H9 (cell line): ENCODE results near the gene GSG1L2. TPM values are rescaled to one million over a fixed set of nuclear protein-coding genes. Genes with fewer than 3 reads are reported as not detected.

Source experiments
- DNase-seq: peaks from one replicate; pipeline ENCODE4 v3.0.0-alpha.2; 2017
- H2AFZ ChIP-seq: one replicate; pipeline ENCODE4 v1.6.1; 2013; ENCODE audit warnings: mild to moderate bottlenecking, low read length, control low read depth, moderate library complexity
- H2AK5ac ChIP-seq: 2 replicates; pipeline ENCODE4 v1.6.1; 2013; ENCODE audit warnings: low read length, control low read depth, mixed read lengths; ENCODE audit not compliant: insufficient read length
- H2BK120ac ChIP-seq: one replicate; pipeline ENCODE4 v1.6.1; 2013; ENCODE audit warnings: low read depth, mild to moderate bottlenecking, low read length, control low read depth, inconsistent platforms; ENCODE audit not compliant: poor library complexity, severe bottlenecking
- H2BK12ac ChIP-seq: 2 replicates; pipeline ENCODE4 v1.6.1; 2013; ENCODE audit warnings: low read length, control low read depth, mixed read lengths, low read depth; ENCODE audit not compliant: insufficient read length
- H2BK15ac ChIP-seq: 2 replicates; pipeline ENCODE4 v1.6.1; 2013; ENCODE audit warnings: low read depth, low read length, control low read depth
- H2BK20ac ChIP-seq: one replicate; pipeline ENCODE4 v1.6.1; 2013; ENCODE audit warnings: low read depth, mild to moderate bottlenecking, low read length, control low read depth, inconsistent platforms; ENCODE audit not compliant: poor library complexity, severe bottlenecking
- H2BK5ac ChIP-seq: 2 replicates; pipeline ENCODE4 v1.6.1; 2013; ENCODE audit warnings: low read length, control low read depth, mixed read lengths; ENCODE audit not compliant: insufficient read length
- H3K14ac ChIP-seq: 2 replicates; pipeline ENCODE4 v1.6.1; 2013; ENCODE audit warnings: low read length, control low read depth; ENCODE audit not compliant: insufficient read depth
- H3K18ac ChIP-seq: 2 replicates; pipeline ENCODE4 v1.6.1; 2013; ENCODE audit warnings: low read depth, mild to moderate bottlenecking, mixed read lengths, low read length, control low read depth; ENCODE audit not compliant: insufficient read length
- H3K23ac ChIP-seq: 2 replicates; pipeline ENCODE4 v1.6.1; 2013; ENCODE audit warnings: low read length, control low read depth, mixed read lengths, low read depth; ENCODE audit not compliant: insufficient read length
- H3K23me2 ChIP-seq: 2 replicates; pipeline ENCODE4 v1.6.1; 2013; ENCODE audit warnings: low read depth, mild to moderate bottlenecking, mixed read lengths, low read length, control low read depth; ENCODE audit not compliant: insufficient read length, poor library complexity, severe bottlenecking
- H3K27ac ChIP-seq: 2 replicates; pipeline ENCODE4 v1.5.1; 2013; ENCODE audit warnings: low read length, control low read depth, mixed read lengths, low read depth; ENCODE audit not compliant: insufficient read length
- H3K27me3 ChIP-seq: 2 replicates; pipeline ENCODE4 v1.6.1; 2013; ENCODE audit warnings: low read length, control low read depth, inconsistent platforms; ENCODE audit not compliant: insufficient read depth
- H3K4ac ChIP-seq: 2 replicates; pipeline ENCODE4 v1.6.1; 2013; ENCODE audit warnings: low read depth, mild to moderate bottlenecking, control low read depth, inconsistent platforms, low read length, moderate library complexity
- H3K4me1 ChIP-seq: 2 replicates; pipeline ENCODE4 v1.6.1; 2013; ENCODE audit warnings: low read length, control low read depth, inconsistent platforms; ENCODE audit not compliant: insufficient read depth
- H3K4me2 ChIP-seq: 2 replicates; pipeline ENCODE4 v1.6.1; 2013; ENCODE audit warnings: low read length, control low read depth, mixed read lengths; ENCODE audit not compliant: insufficient read length, insufficient read depth
- H3K56ac ChIP-seq: 2 replicates; pipeline ENCODE4 v1.6.1; 2013; ENCODE audit warnings: low read depth, mild to moderate bottlenecking, mixed read lengths, low read length, control low read depth; ENCODE audit not compliant: insufficient read length
- H3K79me1 ChIP-seq: 2 replicates; pipeline ENCODE4 v1.6.1; 2013; ENCODE audit warnings: low read depth, mild to moderate bottlenecking, moderate library complexity, low read length, control low read depth, inconsistent platforms; ENCODE audit not compliant: insufficient read depth, poor library complexity, severe bottlenecking
- H3K79me2 ChIP-seq: 2 replicates; pipeline ENCODE4 v1.6.1; 2013; ENCODE audit warnings: low read length, control low read depth, inconsistent platforms; ENCODE audit not compliant: insufficient read depth
- H3K9ac ChIP-seq: 2 replicates; pipeline ENCODE4 v1.6.1; 2013; ENCODE audit warnings: low read length, control low read depth, mixed read lengths; ENCODE audit not compliant: insufficient read length; ENCODE audit errors: extremely low read depth
- H3K9me3 ChIP-seq: one replicate; pipeline ENCODE4 v1.6.1; 2013; ENCODE audit warnings: low read depth, low read length, inconsistent platforms; ENCODE audit not compliant: control insufficient read depth
- H3T11ph ChIP-seq: one replicate; pipeline ENCODE4 v1.6.1; 2013; ENCODE audit warnings: mild to moderate bottlenecking, low read length, control low read depth, inconsistent platforms
- H4K20me1 ChIP-seq: one replicate; pipeline ENCODE4 v1.6.1; 2013; ENCODE audit not compliant: control insufficient read depth, insufficient read length, insufficient read depth
- H4K5ac ChIP-seq: 2 replicates; pipeline ENCODE4 v1.6.1; 2013; ENCODE audit warnings: low read depth, mild to moderate bottlenecking, mixed read lengths, low read length, control low read depth; ENCODE audit not compliant: insufficient read length
- H4K8ac ChIP-seq: replicated peaks from 2 replicates; pipeline ENCODE4 v1.6.1; 2013; ENCODE audit warnings: low read length, control low read depth, mixed read lengths, low read depth; ENCODE audit not compliant: insufficient read length
- H4K91ac ChIP-seq: 2 replicates; pipeline ENCODE4 v1.6.1; 2013; ENCODE audit warnings: low read depth, mild to moderate bottlenecking, moderate library complexity, mixed read lengths, low read length, control low read depth; ENCODE audit not compliant: insufficient read length
- H3K27ac Mint-ChIP-seq, 3 experiments: 2 replicates in 2 of 3; 3 replicates in 1 of 3; pipeline ENCODE4 v1.8.0; 2020 to 2021; ENCODE audit warnings: mixed read lengths in 3 of 3, mild to moderate bottlenecking in 1 of 3, moderate library complexity in 1 of 3
- H3K27me3 Mint-ChIP-seq: 2 replicates; pipeline ENCODE4 v1.8.0; 2021; ENCODE audit warnings: low read depth, mild to moderate bottlenecking, moderate library complexity, mixed read lengths
- H3K36me3 Mint-ChIP-seq, 3 experiments: 2 replicates in 2 of 3; 3 replicates in 1 of 3; pipeline ENCODE4 v1.8.0; 2020 to 2021; ENCODE audit warnings: low read depth in 3 of 3, mixed read lengths in 3 of 3; ENCODE audit not compliant: insufficient read depth in 1 of 3
- H3K4me1 Mint-ChIP-seq, 2 experiments: 2 replicates each; pipeline ENCODE4 v1.8.0; 2020; ENCODE audit warnings: mixed read lengths in 2 of 2
- H3K4me3 Mint-ChIP-seq, 2 experiments: 2 replicates in 1 of 2; 3 replicates in 1 of 2; pipeline ENCODE4 v1.8.0; 2020 to 2021; ENCODE audit warnings: mild to moderate bottlenecking in 2 of 2, mixed read lengths in 2 of 2, moderate library complexity in 1 of 2
- H3K9me3 Mint-ChIP-seq, 2 experiments: 2 replicates in 1 of 2; 3 replicates in 1 of 2; pipeline ENCODE4 v1.8.0; 2020; ENCODE audit warnings: mild to moderate bottlenecking in 2 of 2, mixed read lengths in 2 of 2, moderate library complexity in 1 of 2
- CTCF ChIP-seq: fragments of 200-600 bp; sonication (generic); conservative IDR thresholded peaks from 3 replicates; pipeline ENCODE4 v1.8.0; 2021; ENCODE audit warnings: antibody characterized with exemption, mild to moderate bottlenecking
- WGBS: extraction: QIAGEN DNeasy Blood & Tissue Kit; methylation state at CpG from one replicate; pipeline ENCODE4 v1.1.7; 2013; ENCODE audit warnings: missing lambda C conversion rate, low lambda C conversion rate, mixed read lengths; ENCODE audit not compliant: insufficient read length; ENCODE audit errors: extremely low coverage; 5-methylcytosine and 5-hydroxymethylcytosine counted together
- total RNA-seq: library from RNA; stranded (reverse); gene quantifications from 2 replicates; pipeline ENCODE4 v1.2.1, GENCODE V29; 2021

GSG1L2 gene
- total RNA-seq, 1 experiment from 2014 or later = not detected

GRCh38 chr17:9780552-9780951 lies 41.3 kb downstream of the GSG1L2 start:
- H3K36me3 Mint-ChIP-seq = 0 out of 7 replicates have a peak, but pooled peaks cover 0 to 3% (median 0%) of the 10 kb centered on the region in 3 experiments
- Histone ChIP-seq H3K14ac (no peak overlapping the region), H3K4me1 (no peaks in the 10 kb centered on the region), H2BK12ac (no peak overlapping the region), H3K9me3 (no peaks in the 10 kb centered on the region), H3K23me2 (no peaks in the 10 kb centered on the region), H2BK120ac (no peak overlapping the region), H3K4me2 (no peak overlapping the region), H3K79me1 (no peaks in the 10 kb centered on the region), H3K23ac (no peak overlapping the region), H4K5ac (no peak overlapping the region), H4K20me1 (no peaks in the 10 kb centered on the region), H3K27me3 (no peaks in the 10 kb centered on the region), H3K27ac (no peak overlapping the region), H3K79me2 (no peaks in the 10 kb centered on the region), H4K8ac (no peak overlapping the region), H2BK20ac (no peak overlapping the region), H2AFZ (no peak overlapping the region), H2AK5ac (no peak overlapping the region), H2BK5ac (no peak overlapping the region), H4K91ac (no peak overlapping the region), H3K56ac (no peak overlapping the region), H3K4ac (no peak overlapping the region), H3T11ph (no peak overlapping the region), H3K18ac (no peak overlapping the region), H3K9ac (no peak overlapping the region), H2BK15ac (no peak overlapping the region)
- TF ChIP-seq CTCF = no peak
- H3K27me3 Mint-ChIP-seq = peaks cover 6% of the 10 kb centered on the region
- no peak overlapping the region for H3K4me3 Mint-ChIP-seq
- no CpG with 5 or more reads among the region's 3 CpGs for WGBS
- no peak for DNase-seq
- peaks cover 6 to 8% of the 10 kb centered on the region in 2 experiments for H3K4me1 Mint-ChIP-seq
- H3K9me3 Mint-ChIP-seq = peaks cover 5% of the 10 kb centered on the region in 2 experiments; a peak in 4 of 5 replicates
- H3K27ac Mint-ChIP-seq = no peak overlapping the region
